KOPT-K1 (cell line): Measurements from ENCODE around the gene DYNC1LI1.

ENCODE experiments used
- H3K27ac ChIP-seq: fragments of 200-600 bp; sonication (generic); 2 replicates; pipeline ENCODE4 v1.5.1; 2016; ENCODE audit warnings: antibody characterized with exemption, mild to moderate bottlenecking, low read depth, low read length; ENCODE audit not compliant: poor library complexity, severe bottlenecking
- H3K36me3 ChIP-seq: fragments of 200-600 bp; sonication (generic); 2 replicates; pipeline ENCODE4 v1.5.1; 2017; ENCODE audit warnings: antibody characterized with exemption, mild to moderate bottlenecking, low read length, moderate library complexity; ENCODE audit not compliant: insufficient read depth
- H3K9me3 ChIP-seq: fragments of 200-600 bp; sonication (generic); 2 replicates; pipeline ENCODE4 v1.5.1; 2017; ENCODE audit warnings: antibody characterized with exemption, low read length, mild to moderate bottlenecking; ENCODE audit not compliant: insufficient read depth, poor library complexity, severe bottlenecking

DYNC1LI1 gene

GRCh38 chr3:32568953-32569352 lies 1.7 kb downstream of the DYNC1LI1 start:
- H3K9me3 ChIP-seq: no peaks in the 10 kb centered on the region
- no peak overlapping the region for H3K27ac ChIP-seq
- peaks cover 30% of the 10 kb centered on the region for H3K36me3 ChIP-seq

- H3K9me3 ChIP-seq: no peaks in the 10 kb centered on the region
- H3K36me3 ChIP-seq: peaks cover 67% of the 10 kb centered on the region
- H3K27ac ChIP-seq: no peak overlapping the region
These were observed 6.5 kb downstream of the DYNC1LI1 start for GRCh38 chr3:32564195-32564594.

GRCh38 chr3:32562640-32563039 lies 8.0 kb downstream of the DYNC1LI1 start:
- Histone ChIP-seq H3K27ac (no peak overlapping the region), H3K9me3 (no peaks in the 10 kb centered on the region), H3K36me3 (peaks cover 61% of the 10 kb centered on the region)

- Histone ChIP-seq H3K36me3 (peaks cover 28% of the 10 kb centered on the region), H3K27ac (no peak overlapping the region), H3K9me3 (no peaks in the 10 kb centered on the region)
These were observed 12.9 kb downstream of the DYNC1LI1 start for GRCh38 chr3:32557640-32558352.

GRCh38 chr3:32556332-32556731 lies 14.3 kb downstream of the DYNC1LI1 start:
- Histone ChIP-seq H3K9me3 (no peaks in the 10 kb centered on the region), H3K36me3 (peaks cover 18% of the 10 kb centered on the region), H3K27ac (no peak overlapping the region)

- Histone ChIP-seq H3K9me3 (no peaks in the 10 kb centered on the region), H3K36me3 (no peaks in the 10 kb centered on the region; the same call in 1 of the 2 replicates), H3K27ac (no peak overlapping the region)
These were observed 16.7 kb downstream of the DYNC1LI1 start for GRCh38 chr3:32553973-32554372.

- no peak overlapping the region for H3K27ac ChIP-seq
- H3K9me3 ChIP-seq: no peaks in the 10 kb centered on the region
- no peaks in the 10 kb centered on the region; the same call in 1 of the 2 replicates for H3K36me3 ChIP-seq
These were observed 17.2 kb downstream of the DYNC1LI1 start for GRCh38 chr3:32553459-32553858.

- H3K9me3 ChIP-seq: no peaks in the 10 kb centered on the region
- H3K36me3 ChIP-seq: no peaks in the 10 kb centered on the region; the same call in 1 of the 2 replicates
- H3K27ac ChIP-seq: no peak overlapping the region
These were observed 18.6 kb downstream of the DYNC1LI1 start for GRCh38 chr3:32552013-32552412.

GRCh38 chr3:32551496-32551895 lies 19.2 kb downstream of the DYNC1LI1 start:
- Histone ChIP-seq H3K36me3 (peaks cover 3% of the 10 kb centered on the region; the same call in 1 of the 2 replicates), H3K27ac (no peak overlapping the region), H3K9me3 (no peaks in the 10 kb centered on the region)

- Histone ChIP-seq H3K36me3 (peaks cover 4% of the 10 kb centered on the region; the same call in 1 of the 2 replicates), H3K9me3 (no peaks in the 10 kb centered on the region), H3K27ac (no peak overlapping the region)
These were observed 19.6 kb downstream of the DYNC1LI1 start for GRCh38 chr3:32551087-32551486.

- no peaks in the 10 kb centered on the region for H3K9me3 ChIP-seq
- peaks cover 35% of the 10 kb centered on the region for H3K36me3 ChIP-seq
- H3K27ac ChIP-seq: no peak overlapping the region
These were observed 25.4 kb downstream of the DYNC1LI1 start for GRCh38 chr3:32545305-32545704.

GRCh38 chr3:32544894-32545293 lies 25.8 kb downstream of the DYNC1LI1 start:
- Histone ChIP-seq H3K27ac (no peak overlapping the region), H3K9me3 (no peaks in the 10 kb centered on the region), H3K36me3 (peaks cover 36% of the 10 kb centered on the region)

- H3K27ac ChIP-seq: no peak overlapping the region
- peaks cover 43% of the 10 kb centered on the region for H3K36me3 ChIP-seq
- H3K9me3 ChIP-seq: no peaks in the 10 kb centered on the region
These were observed 27.9 kb downstream of the DYNC1LI1 start for GRCh38 chr3:32542807-32543206.

- no peak overlapping the region for H3K27ac ChIP-seq
- H3K36me3 ChIP-seq: peaks cover 52% of the 10 kb centered on the region
- H3K9me3 ChIP-seq: no peaks in the 10 kb centered on the region
These were observed 29.8 kb downstream of the DYNC1LI1 start for GRCh38 chr3:32540899-32541298.

- Histone ChIP-seq H3K36me3 (peaks cover 84% of the 10 kb centered on the region), H3K9me3 (no peaks in the 10 kb centered on the region), H3K27ac (no peak overlapping the region)
These were observed 38.2 kb downstream of the DYNC1LI1 start for GRCh38 chr3:32532434-32532833.

GRCh38 chr3:32531010-32531647 lies 39.5 kb downstream of the DYNC1LI1 start:
- Histone ChIP-seq H3K9me3 (no peaks in the 10 kb centered on the region), H3K36me3 (peaks cover 89% of the 10 kb centered on the region), H3K27ac (no peak overlapping the region)
